ENCODE data around the gene JADE2. TPM values are rescaled to one million over a fixed set of nuclear protein-coding genes. Genes with fewer than 3 reads are reported as not detected.

JADE2 gene
- total RNA-seq, 2 experiments from 2014 or later = 32.3 to 67.0 TPM

DNA sequence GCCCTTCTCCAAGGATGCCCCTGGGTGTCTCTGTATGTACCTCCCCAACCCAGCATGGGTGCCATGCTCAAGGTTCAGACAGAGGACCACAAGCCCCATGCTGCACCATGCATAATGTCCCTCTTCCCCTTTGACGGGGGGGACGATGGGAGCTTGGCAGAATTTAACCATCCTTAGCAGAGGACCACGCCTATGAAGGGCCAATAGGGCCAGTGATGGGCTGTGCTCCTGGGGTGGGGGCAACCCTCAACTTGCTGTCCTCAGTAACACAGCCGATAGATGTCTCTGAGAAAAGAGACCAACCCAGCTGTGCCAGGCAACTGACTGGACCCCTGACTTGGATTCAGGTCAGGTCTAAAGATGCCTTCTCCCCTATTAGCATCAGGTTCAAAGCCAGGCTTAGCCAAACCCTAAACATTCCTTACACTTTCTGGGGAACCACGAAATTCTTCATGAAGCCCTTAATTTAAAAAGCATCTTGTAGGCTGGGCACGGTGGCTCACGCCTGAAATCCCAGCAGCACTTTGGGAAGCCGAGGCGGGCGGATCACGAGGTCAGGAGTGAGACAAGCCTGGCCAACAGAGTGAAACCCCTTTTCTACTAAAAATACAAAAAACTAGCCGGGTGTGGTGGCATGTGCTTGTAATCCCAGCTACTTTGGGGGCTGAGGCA lies 20.7 kb upstream of the JADE2 start:
- H3K79me2 ChIP-seq (ENCODE audit: insufficient read depth, low read depth, low read length) = no peaks in the 10 kb centered on the region
- H3K4me1 ChIP-seq (ENCODE audit: insufficient read depth, low read length, poor library complexity, severe bottlenecking) = peaks cover 11% of the 10 kb centered on the region
- H3K4me3 ChIP-seq (ENCODE audit: low read depth, low read length, poor library complexity, severe bottlenecking) = no peak overlapping the region
- no peaks in the 10 kb centered on the region for H3K9me2 ChIP-seq (ENCODE audit: insufficient read depth, low read length)
- no peaks in the 10 kb centered on the region for H4K20me1 ChIP-seq (ENCODE audit: insufficient read depth, low read length)
- no peaks in the 10 kb centered on the region for H3K36me3 ChIP-seq (ENCODE audit: insufficient read depth, low read length)
- intact Hi-C loops (cut with micrococcal nuclease; ENCODE audit: unreplicated experiment) = no loop called here
- H2AFZ ChIP-seq (ENCODE audit: low read length) = no peak overlapping the region
- H3K9me3 ChIP-seq (ENCODE audit: low read length) = no peaks in the 10 kb centered on the region
- TF ChIP-seq EZH2phosphoT487 (IDR thresholded peaks at IDR 0.05; ENCODE audit: borderline replicate concordance, low read depth, low read length) (no peak), CTCF (conservative IDR thresholded peaks at IDR 0.05; ENCODE audit: low read length) (no peak)
- no peak overlapping the region for H3K27ac ChIP-seq (ENCODE audit: low read depth, low read length, poor library complexity, severe bottlenecking)
- no peak for DNase-seq (ENCODE audit: low spot score)
- POLR2A ChIA-PET = no interaction called here
- CTCF ChIA-PET (ENCODE audit: unreplicated experiment) = no interaction called here
- BruUV-seq (replicated peaks) = no TSS peak
- no peak overlapping the region for H3K4me2 ChIP-seq (ENCODE audit: low read length)

- H4K20me1 ChIP-seq (ENCODE audit: insufficient read depth, low read length) = no peaks in the 10 kb centered on the region
- no peak overlapping the region for H3K4me3 ChIP-seq (ENCODE audit: low read depth, low read length, poor library complexity, severe bottlenecking)
- ChIA-PET CTCF (ENCODE audit: unreplicated experiment) (no interaction called here), POLR2A (interaction anchor here (1.2 kb wide), 1 partner anchor 19 kb away, joined by 3 read pairs; no protein-coding TSS in a partner anchor)
- no TSS peak for BruUV-seq (replicated peaks)
- H2AFZ ChIP-seq (ENCODE audit: low read length) = no peak overlapping the region
- no peaks in the 10 kb centered on the region for H3K9me3 ChIP-seq (ENCODE audit: low read length)
- peaks cover 11% of the 10 kb centered on the region for H3K4me1 ChIP-seq (ENCODE audit: insufficient read depth, low read length, poor library complexity, severe bottlenecking)
- H3K9me2 ChIP-seq (ENCODE audit: insufficient read depth, low read length) = no peaks in the 10 kb centered on the region
- intact Hi-C loops (cut with micrococcal nuclease; ENCODE audit: unreplicated experiment) = no loop called here
- no peaks in the 10 kb centered on the region for H3K36me3 ChIP-seq (ENCODE audit: insufficient read depth, low read length)
- DNase-seq (ENCODE audit: low spot score) = no peak
- H3K27ac ChIP-seq (ENCODE audit: low read depth, low read length, poor library complexity, severe bottlenecking) = no peak overlapping the region
- TF ChIP-seq EZH2phosphoT487 (IDR thresholded peaks at IDR 0.05; ENCODE audit: borderline replicate concordance, low read depth, low read length) (no peak), CTCF (conservative IDR thresholded peaks at IDR 0.05; ENCODE audit: low read length) (no peak)
- no peaks in the 10 kb centered on the region for H3K79me2 ChIP-seq (ENCODE audit: insufficient read depth, low read depth, low read length)
- no peak overlapping the region for H3K4me2 ChIP-seq (ENCODE audit: low read length)
These were observed 19.1 kb upstream of the JADE2 start for GRCh38 chr5:134506054-134507039.

All from OCI-LY7 (cell line).